HG02623 (cell line): Measurements from ENCODE around the gene KCNQ1.

Source experiments
- ATAC-seq: cut with Tn5 transposase; IDR thresholded peaks from one replicate; pipeline ENCODE4 v1.9.1; 2021; ENCODE audit warnings: moderate library complexity; ENCODE audit not compliant: unreplicated experiment

Gene KCNQ1

GRCh38 chr11:2549080-2549479, 104.3 kb downstream of the KCNQ1 start:
- no peak for ATAC-seq

GRCh38 chr11:2549491-2549875, 104.7 kb downstream of the KCNQ1 start:
- no peak for ATAC-seq

DNA sequence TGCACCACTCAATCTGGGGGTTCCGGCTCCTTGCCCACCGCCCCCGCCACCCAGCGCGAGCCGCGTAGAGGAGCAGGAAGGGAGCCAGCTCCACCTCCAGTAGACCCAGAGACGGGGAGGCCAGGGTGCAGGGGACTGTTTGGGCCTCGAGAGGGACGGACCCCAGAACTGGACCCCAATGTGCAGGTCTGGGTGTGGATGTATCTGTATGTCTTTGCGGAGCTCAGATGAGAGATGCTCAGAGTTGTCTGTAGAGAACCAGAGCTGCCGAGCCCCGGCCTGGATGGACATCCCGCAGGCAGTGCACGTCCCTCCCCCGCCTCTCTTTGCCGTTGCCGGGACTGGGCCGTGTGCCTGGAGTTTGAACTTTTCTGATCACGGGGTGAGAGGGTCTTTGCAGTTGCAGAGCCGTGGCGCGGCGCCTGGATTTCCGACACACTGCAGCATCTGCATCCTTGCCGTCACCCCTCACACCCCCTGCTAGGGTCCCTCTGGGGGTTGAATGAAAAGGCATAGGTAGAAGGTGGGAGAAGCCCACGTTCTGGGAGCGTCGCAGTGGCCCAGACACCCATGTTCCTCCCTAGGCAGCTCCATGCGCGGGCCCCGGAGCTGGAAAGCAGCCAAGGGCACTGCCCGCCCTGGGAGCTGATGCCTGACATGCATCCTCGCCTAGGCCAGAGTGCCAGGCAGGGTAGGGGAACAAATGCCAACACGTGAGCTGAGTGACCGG, 105.2 kb downstream of the KCNQ1 start:
- no peak for ATAC-seq

DNA sequence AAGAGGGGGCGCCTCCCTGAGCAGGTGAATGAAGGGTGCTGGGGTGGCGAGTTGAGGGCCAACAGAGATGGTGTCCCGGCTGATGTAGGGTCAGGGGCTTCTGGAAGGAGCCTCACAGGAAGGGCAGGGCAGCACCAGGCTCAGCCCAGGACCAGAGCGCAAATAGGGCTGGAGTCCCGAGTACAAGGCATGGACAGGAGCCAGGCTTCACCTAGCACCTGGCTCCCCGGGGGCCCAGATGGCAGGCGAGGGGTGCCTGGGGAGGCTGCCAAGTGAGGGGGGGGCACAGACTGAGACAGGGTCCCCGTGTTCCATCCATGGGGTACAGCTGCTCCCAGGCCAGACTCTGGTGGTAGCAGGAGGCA, 105.8 kb downstream of the KCNQ1 start:
- no peak for ATAC-seq

GRCh38 chr11:2551131-2551530, 106.3 kb downstream of the KCNQ1 start:
- ATAC-seq: no peak

DNA sequence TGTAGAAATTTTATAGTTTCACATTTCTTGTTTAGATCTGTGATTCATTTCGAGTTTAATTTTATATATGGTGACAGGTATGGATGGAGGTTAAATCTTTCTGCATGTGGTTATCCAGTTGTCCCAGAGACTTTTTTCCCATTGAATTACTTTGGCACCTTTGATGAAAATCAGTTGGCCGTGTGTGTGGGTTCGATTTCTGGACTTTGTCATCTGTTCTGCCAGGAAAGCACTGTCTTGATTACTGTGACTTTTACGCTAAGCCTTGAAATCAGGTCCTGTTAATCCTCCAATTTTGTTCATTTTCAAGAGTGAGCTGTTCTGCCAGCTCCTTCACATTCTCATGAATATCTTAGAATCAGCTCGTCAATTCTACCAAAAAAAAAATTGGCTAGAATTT, 107.4 kb downstream of the KCNQ1 start:
- no peak for ATAC-seq

GRCh38 chr11:2553198-2553597, 108.4 kb downstream of the KCNQ1 start:
- ATAC-seq: no peak

DNA sequence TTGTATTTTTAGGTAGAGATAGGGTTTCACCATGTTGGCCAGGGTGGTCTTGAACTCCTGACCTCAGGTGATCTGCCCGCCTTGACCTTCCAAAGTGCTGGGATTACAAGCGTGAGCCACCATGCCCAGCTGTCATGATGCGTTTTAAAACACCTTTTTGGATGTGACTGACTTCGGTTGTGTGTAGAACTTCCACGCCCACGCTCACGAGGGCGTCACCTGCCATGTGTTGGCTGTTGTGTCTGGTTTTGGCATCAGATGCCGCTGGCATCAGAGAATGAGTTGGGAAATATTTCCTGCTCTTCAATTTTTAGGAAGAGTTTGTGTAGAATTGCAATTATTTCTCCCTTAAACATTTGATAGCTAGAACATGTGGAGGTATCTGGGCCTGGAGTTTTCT, 109.1 kb downstream of the KCNQ1 start:
- no peak for ATAC-seq

DNA sequence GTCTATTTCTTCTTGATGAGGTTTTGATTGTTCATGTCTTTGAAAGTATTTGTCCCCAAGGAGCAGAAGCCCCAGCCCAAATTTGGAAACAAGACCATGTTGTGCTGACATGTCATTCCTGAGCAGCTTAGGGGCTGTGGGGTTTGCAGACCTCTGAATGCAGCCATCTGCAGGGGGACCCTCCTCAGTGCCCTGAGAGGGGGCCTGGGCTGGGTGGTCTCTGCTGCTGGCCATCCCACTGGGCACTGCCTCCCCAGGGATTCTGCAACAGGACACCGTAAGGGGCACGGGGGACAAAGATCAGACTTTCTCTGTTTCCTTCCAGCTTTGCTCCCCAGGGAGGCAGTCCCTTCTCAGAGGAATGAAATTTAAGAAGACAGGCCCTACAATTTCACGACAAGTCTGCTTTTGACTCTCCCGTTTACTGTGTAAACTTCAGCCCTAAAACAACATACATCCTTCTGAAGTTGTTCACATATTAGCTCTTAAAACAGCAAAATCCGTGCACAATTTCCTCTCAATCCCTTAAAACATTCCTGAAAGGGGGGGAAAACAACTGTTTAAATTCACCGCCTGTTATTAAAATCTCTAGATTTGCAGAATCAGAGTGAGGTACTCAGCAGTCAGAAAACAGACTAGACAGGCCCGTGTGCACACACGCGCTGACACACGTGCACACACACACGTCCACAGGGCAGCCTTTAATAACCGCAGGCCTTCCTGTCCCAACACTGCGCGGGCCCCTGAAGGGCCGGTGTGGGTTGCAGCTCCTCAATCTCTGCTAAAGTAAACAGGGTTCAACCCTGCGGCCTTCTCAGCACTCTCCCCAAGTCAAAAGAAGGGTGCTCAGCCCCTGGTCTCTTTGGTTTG, 109.8 kb downstream of the KCNQ1 start:
- ATAC-seq: no peak

- ATAC-seq: no peak
Observed at GRCh38 chr11:2555336-2555735, 110.5 kb downstream of the KCNQ1 start.

GRCh38 chr11:2555891-2556290, 111.1 kb downstream of the KCNQ1 start:
- no peak for ATAC-seq

GRCh38 chr11:2557381-2557780, 112.6 kb downstream of the KCNQ1 start:
- ATAC-seq: no peak

GRCh38 chr11:2558397-2558796, 113.6 kb downstream of the KCNQ1 start:
- no peak for ATAC-seq

- no peak for ATAC-seq
Observed at GRCh38 chr11:2558861-2559526, 114.2 kb downstream of the KCNQ1 start.

DNA sequence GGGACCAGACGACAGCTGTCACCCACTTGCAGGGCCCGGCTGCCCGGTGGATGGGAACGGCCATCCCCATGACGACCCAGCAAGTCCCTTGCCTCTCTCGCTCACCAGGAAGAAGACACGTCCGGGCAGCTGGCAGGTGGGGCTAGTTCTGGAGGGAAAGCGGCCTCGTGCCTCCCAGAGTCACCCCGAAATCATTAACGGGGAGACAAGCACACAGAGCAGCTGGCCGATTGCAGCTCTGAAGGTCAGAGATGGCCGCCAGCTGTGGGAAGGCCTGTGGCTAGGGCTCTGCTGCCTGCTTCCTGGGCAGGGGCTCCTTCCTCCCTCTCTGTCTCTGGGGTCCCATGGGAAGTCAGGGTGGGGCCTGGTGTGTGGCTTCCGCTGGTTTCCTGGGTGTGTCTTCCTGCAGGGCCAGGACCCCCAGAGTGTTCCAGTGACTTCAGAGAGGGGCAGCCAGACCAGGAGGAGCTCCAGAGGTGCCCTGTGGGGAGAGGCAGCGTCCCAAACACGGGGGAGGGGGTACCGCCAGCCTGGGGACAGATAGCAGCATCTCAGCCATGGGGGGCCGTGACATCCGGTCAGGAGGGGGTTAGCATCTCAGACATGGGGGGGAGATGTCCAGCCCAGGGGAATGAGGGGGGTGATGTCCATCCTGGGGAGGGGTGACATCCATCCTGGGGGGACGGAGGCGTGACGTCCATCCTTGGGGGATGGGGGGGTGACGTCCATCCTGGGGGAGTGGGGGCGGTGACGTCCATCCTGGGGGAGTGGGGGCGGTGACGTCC, 114.9 kb downstream of the KCNQ1 start:
- ATAC-seq: no peak

- no peak for ATAC-seq
Observed at GRCh38 chr11:2561696-2562581, 117.1 kb downstream of the KCNQ1 start.

DNA sequence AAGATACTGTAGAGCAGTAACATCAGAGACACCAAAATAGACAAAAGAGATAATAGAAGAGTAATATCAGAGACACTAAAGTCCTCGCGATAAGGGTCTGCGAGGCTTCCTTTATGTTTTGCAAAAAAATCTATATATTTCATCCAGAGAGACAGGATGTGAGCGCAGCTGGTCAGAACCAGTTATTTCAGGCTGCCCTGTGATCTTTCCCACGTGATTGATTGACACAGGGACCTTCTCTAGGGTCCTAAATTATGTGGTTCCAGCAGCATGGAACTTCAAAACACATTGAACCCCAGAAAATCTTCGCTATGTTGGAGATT, 118.0 kb downstream of the KCNQ1 start:
- no peak for ATAC-seq

DNA sequence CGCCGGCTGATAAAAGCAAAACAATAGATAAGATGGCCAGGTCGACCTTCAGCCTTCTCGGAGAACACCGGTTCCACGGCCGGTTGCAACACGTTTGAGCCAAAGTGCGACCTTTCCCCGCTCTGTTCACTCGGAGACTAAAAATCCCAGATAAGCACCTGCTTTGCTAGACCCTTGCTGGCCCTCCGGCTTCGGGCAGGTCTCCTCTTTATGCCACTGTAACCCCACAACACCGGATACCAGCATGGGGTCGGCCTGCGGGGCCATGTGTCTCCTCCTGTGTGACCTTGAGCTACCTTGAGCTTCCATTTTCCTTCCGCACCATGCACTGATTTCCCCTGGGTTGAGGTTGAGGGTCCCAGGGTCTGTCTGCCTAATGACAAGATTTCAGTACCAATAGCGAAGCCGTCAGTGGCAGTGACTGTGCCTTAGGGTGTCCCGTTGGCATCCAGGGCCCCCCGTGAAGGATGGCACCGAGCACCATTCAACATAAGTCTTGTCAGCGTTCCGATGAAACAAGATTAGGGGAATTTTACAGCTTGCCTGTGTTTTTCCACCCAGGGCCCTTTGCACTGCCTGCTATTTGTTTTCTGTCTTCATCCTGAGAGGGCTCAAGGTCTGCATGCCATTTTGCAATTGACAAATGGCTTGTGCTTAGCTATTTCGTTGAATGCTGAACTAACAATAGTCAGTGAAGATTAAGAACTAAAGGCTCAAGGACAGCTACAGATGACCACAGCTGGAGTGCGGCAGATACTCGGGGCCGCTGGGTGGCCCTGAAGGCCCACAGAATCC, 118.6 kb downstream of the KCNQ1 start:
- ATAC-seq: no peak

DNA sequence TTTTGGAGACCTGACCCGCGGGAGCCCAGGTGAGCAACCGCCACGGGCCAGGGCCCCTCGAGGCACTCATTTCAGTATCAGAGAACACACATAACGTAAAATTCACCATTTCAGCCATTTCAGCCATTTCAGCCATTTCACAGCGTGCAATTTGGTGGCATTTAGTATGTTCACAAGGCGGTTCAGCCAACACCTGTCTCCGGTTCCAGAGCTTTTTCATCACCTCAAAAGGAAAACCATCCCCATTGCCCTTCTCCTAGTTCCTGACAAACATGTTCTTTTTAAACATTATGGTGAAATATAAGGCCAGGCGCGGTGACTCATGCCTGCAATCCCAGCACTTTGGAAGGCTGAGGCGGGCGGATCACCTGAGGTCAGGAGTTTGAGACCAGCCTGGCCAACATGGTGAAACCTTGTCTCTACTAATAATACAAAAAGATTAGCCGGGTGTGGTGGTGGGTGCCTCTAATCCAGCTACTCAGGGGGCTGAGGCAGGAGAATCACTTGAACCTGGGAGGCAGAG, 119.3 kb downstream of the KCNQ1 start:
- ATAC-seq: no peak
